ENCODE data around the gene CALCR.
"Not testable (repeated sequence)": the region's sequence is repeated elsewhere in the genome, so short reads cannot be mapped to it uniquely, and the experiment has no call there.

CALCR gene

GRCh38 chr7:93559639-93560491, 14.7 kb downstream of the CALCR start:
- DNase-seq: no peak

GRCh38 chr7:93558705-93559614, 15.6 kb downstream of the CALCR start:
- DNase-seq: no peak

GRCh38 chr7:93551931-93552330, 22.6 kb downstream of the CALCR start:
- DNase-seq: no peak

GRCh38 chr7:93551063-93551895, 23.2 kb downstream of the CALCR start:
- no peak for DNase-seq

- DNase-seq: no peak
Measured at GRCh38 chr7:93547716-93548115, 26.8 kb downstream of the CALCR start.

GRCh38 chr7:93544691-93545090, 29.8 kb downstream of the CALCR start:
- DNase-seq: no peak

GRCh38 chr7:93538061-93538460, 36.5 kb downstream of the CALCR start:
- no peak for DNase-seq

GRCh38 chr7:93535616-93536015, 38.9 kb downstream of the CALCR start:
- no peak for DNase-seq

GRCh38 chr7:93530701-93531100, 43.8 kb downstream of the CALCR start:
- no peak for DNase-seq

GRCh38 chr7:93516834-93517233, 57.7 kb downstream of the CALCR start:
- no peak for DNase-seq

- no peak for DNase-seq
Measured at GRCh38 chr7:93515144-93515543, 59.4 kb downstream of the CALCR start.

- no peak for DNase-seq
Measured at GRCh38 chr7:93509303-93509702, 65.2 kb downstream of the CALCR start.

GRCh38 chr7:93503088-93503487, 71.4 kb downstream of the CALCR start:
- DNase-seq: no peak

GRCh38 chr7:93491860-93492259, 82.7 kb downstream of the CALCR start:
- not testable (repeated sequence) for DNase-seq

- DNase-seq: no peak
Measured at GRCh38 chr7:93476491-93477344, 97.8 kb downstream of the CALCR start.

- DNase-seq: no peak
Measured at GRCh38 chr7:93475811-93476210, 98.7 kb downstream of the CALCR start.

- DNase-seq: no peak
Measured at GRCh38 chr7:93471456-93471855, 103.1 kb downstream of the CALCR start.

- DNase-seq: no peak
Measured at GRCh38 chr7:93463764-93464163, 110.8 kb downstream of the CALCR start.

- DNase-seq: no peak
Measured at GRCh38 chr7:93461350-93461749, 113.2 kb downstream of the CALCR start.

- DNase-seq: no peak
Measured at GRCh38 chr7:93453262-93453661, 121.3 kb downstream of the CALCR start.

GRCh38 chr7:93448176-93448575, 126.3 kb downstream of the CALCR start:
- no peak for DNase-seq

- no peak for DNase-seq
Measured at GRCh38 chr7:93447509-93447908, 127.0 kb downstream of the CALCR start.

Data from activated CD4-positive, alpha-beta T cell treated with anti-CD3 and anti-CD28 coated beads, Interleukin-2, amount 50 U/mL, for 4 hours (primary cell).